ENCODE results near the gene NET1. TPM values are rescaled to one million over a fixed set of nuclear protein-coding genes. Genes with fewer than 3 reads are reported as not detected.

Gene NET1
- total RNA-seq: 10 to 100 TPM; 23.0 to 64.5 (median 38.5) TPM
- long read RNA-seq, partial matches to known transcripts: 0 of 3 reads
- long read RNA-seq, other reads (novel, unspliced or antisense): 0 of 3 reads

GRCh38 chr10:5412277-5412941 is at the start of gene NET1:
Gene NET1 (plus strand): TSS chr10:5412557. CDS start chr10:5412693, 136 bp downstream.
- H3K4me3 ChIP-seq: peak within 1 kb of the TSS; percentile 59 to 63 (median 61)
- WGBS (ENCODE audit: insufficient coverage, low coverage, low lambda C conversion rate, missing lambda C conversion rate): under 1% methylated on average over 36 of the region's 48 CpGs
- H3K27me3 ChIP-seq: no peaks in the 10 kb centered on the region
- H3K27ac ChIP-seq: peak within 1 kb of the TSS; percentile 16 to 69 (median 67)
- H3K9me3 ChIP-seq: no peaks in the 10 kb centered on the region
- intact Hi-C loops (cut with DNase I): no loop called here
- peak; percentile 96 to 99 (median 98) for ATAC-seq
- peaks cover 0 to 12% (median 4%) of the 10 kb centered on the region in 4 donors for H3K4me1 ChIP-seq
- TF ChIP-seq POLR2A (IDR thresholded peaks at IDR 0.05) (peak; percentile 68), CTCF (IDR thresholded peaks at IDR 0.05) (no peak)
- DNase-seq: peak; percentile 92 to 95 (median 94)
- H3K36me3 ChIP-seq: no peaks in the 10 kb centered on the region

- Histone ChIP-seq H3K9me3 (no peaks in the 10 kb centered on the region), H3K36me3 (no peaks in the 10 kb centered on the region), H3K4me1 (no peaks in the 10 kb centered on the region), H3K4me3 (no peak overlapping the region), H3K27me3 (no peaks in the 10 kb centered on the region), H3K27ac (no peak overlapping the region)
- TF ChIP-seq CTCF (IDR thresholded peaks at IDR 0.05): no peak
- TF ChIP-seq POLR2A (IDR thresholded peaks at IDR 0.05): no peak
- intact Hi-C loops (cut with DNase I): no loop called here
- DNase-seq: no peak
- ATAC-seq: no peak
These were observed 49.5 kb upstream of the NET1 start for GRCh38 chr10:5362873-5363272.

- Histone ChIP-seq H3K4me3 (no peak overlapping the region), H3K27ac (no peak overlapping the region), H3K27me3 (no peaks in the 10 kb centered on the region), H3K9me3 (no peaks in the 10 kb centered on the region), H3K4me1 (no peaks in the 10 kb centered on the region), H3K36me3 (no peaks in the 10 kb centered on the region)
- TF ChIP-seq POLR2A (IDR thresholded peaks at IDR 0.05): no peak
- TF ChIP-seq CTCF (IDR thresholded peaks at IDR 0.05): no peak
- ATAC-seq (no peak), DNase-seq (no peak)
- intact Hi-C loops (cut with DNase I): no loop called here
- 88% methylated on average over 11 of the region's 11 CpGs for WGBS (ENCODE audit: insufficient coverage, low coverage, low lambda C conversion rate, missing lambda C conversion rate)
These were observed 48.0 kb upstream of the NET1 start for GRCh38 chr10:5364374-5364773.

GRCh38 chr10:5364890-5365338 is 47.4 kb upstream of the NET1 start, which contains the start of gene UCN3:
Gene UCN3 (plus strand): TSS chr10:5364966. CDS start chr10:5373721, 8,755 bp downstream.
- Histone ChIP-seq H3K9me3 (no peaks in the 10 kb centered on the region), H3K4me1 (no peaks in the 10 kb centered on the region), H3K4me3 (no peak within 1 kb of the TSS), H3K27ac (no peak within 1 kb of the TSS), H3K27me3 (no peaks in the 10 kb centered on the region), H3K36me3 (no peaks in the 10 kb centered on the region)
- ATAC-seq (peak in 1 of 4 donors; percentile 19), DNase-seq (no peak)
- 56% methylated on average over 14 of the region's 21 CpGs for WGBS (ENCODE audit: insufficient coverage, low coverage, low lambda C conversion rate, missing lambda C conversion rate)
- intact Hi-C loops (cut with DNase I): no loop called here
- TF ChIP-seq CTCF (IDR thresholded peaks at IDR 0.05) (no peak), POLR2A (IDR thresholded peaks at IDR 0.05) (no peak)
